Measurements from ENCODE around the gene TRMT1. TPM values are rescaled to one million over a fixed set of nuclear protein-coding genes. Genes with fewer than 3 reads are reported as not detected.
A peak's percentile ranks its signal among the peaks of the same experiment; 100 is the strongest.

TRMT1 gene
- total RNA-seq, 1 experiment from 2014 or later, result 106 TPM

- Mint-ChIP-seq H3K27ac (no peak overlapping the region), H3K9me3 (no peaks in the 10 kb centered on the region), H3K4me1 (peaks cover 28% of the 10 kb centered on the region), H3K4me3 (peak overlapping the region; percentile 57), H3K36me3 (no peaks in the 10 kb centered on the region), H3K27me3 (ENCODE audit: low read depth) (peaks cover 85% of the 10 kb centered on the region)
- POLR2A ChIA-PET, result no interaction called here
- TF ChIP-seq USF2 (CRISPR knock-in tag; IDR thresholded peaks at IDR 0.05), result no peak
- no peak for TF ChIP-seq JUN (CRISPR knock-in tag; IDR thresholded peaks at IDR 0.05)
- DNase-seq (ENCODE audit: low spot score), result no peak
- CTCF ChIA-PET, result interaction anchor here (1.4 to 3.9 kb wide), 2 partner anchors 121 to 133 kb away, joined by 6 to 36 read pairs; no protein-coding TSS in a partner anchor
- no peak for ATAC-seq
These were observed 18.1 kb downstream of the TRMT1 start for GRCh38 chr19:13098277-13099072.

- H3K27ac Mint-ChIP-seq, result no peak overlapping the region
- H3K36me3 Mint-ChIP-seq, result no peaks in the 10 kb centered on the region
- H3K4me3 Mint-ChIP-seq, result peak overlapping the region; percentile 55; the same call in 1 of the 2 replicates
- ATAC-seq (no peak), DNase-seq (ENCODE audit: low spot score) (no peak)
- TF ChIP-seq ZNF219 (CRISPR knock-in tag; IDR thresholded peaks at IDR 0.05; ENCODE audit: borderline replicate concordance) (no peak), ZNF263 (CRISPR knock-in tag; IDR thresholded peaks at IDR 0.05; ENCODE audit: low read depth) (no peak), GTF2I (CRISPR knock-in tag; conservative IDR thresholded peaks at IDR 0.05) (no peak), PRRX2 (CRISPR knock-in tag; IDR thresholded peaks at IDR 0.05) (no peak), NFYB (CRISPR knock-in tag; conservative IDR thresholded peaks at IDR 0.05; ENCODE audit: low read depth) (no peak), IRF2 (CRISPR knock-in tag; IDR thresholded peaks at IDR 0.05; ENCODE audit: borderline replicate concordance, low read depth) (no peak), TEAD1 (CRISPR knock-in tag; IDR thresholded peaks at IDR 0.05) (no peak), EMX1 (CRISPR knock-in tag; IDR thresholded peaks at IDR 0.05) (no peak), ZNF671 (CRISPR knock-in tag; IDR thresholded peaks at IDR 0.05) (no peak)
- TF ChIP-seq, protein P1, sequence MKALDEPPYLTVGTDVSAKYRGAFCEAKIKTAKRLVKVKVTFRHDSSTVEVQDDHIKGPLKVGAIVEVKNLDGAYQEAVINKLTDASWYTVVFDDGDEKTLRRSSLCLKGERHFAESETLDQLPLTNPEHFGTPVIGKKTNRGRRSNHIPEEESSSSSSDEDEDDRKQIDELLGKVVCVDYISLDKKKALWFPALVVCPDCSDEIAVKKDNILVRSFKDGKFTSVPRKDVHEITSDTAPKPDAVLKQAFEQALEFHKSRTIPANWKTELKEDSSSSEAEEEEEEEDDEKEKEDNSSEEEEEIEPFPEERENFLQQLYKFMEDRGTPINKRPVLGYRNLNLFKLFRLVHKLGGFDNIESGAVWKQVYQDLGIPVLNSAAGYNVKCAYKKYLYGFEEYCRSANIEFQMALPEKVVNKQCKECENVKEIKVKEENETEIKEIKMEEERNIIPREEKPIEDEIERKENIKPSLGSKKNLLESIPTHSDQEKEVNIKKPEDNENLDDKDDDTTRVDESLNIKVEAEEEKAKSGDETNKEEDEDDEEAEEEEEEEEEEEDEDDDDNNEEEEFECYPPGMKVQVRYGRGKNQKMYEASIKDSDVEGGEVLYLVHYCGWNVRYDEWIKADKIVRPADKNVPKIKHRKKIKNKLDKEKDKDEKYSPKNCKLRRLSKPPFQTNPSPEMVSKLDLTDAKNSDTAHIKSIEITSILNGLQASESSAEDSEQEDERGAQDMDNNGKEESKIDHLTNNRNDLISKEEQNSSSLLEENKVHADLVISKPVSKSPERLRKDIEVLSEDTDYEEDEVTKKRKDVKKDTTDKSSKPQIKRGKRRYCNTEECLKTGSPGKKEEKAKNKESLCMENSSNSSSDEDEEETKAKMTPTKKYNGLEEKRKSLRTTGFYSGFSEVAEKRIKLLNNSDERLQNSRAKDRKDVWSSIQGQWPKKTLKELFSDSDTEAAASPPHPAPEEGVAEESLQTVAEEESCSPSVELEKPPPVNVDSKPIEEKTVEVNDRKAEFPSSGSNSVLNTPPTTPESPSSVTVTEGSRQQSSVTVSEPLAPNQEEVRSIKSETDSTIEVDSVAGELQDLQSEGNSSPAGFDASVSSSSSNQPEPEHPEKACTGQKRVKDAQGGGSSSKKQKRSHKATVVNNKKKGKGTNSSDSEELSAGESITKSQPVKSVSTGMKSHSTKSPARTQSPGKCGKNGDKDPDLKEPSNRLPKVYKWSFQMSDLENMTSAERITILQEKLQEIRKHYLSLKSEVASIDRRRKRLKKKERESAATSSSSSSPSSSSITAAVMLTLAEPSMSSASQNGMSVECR (CRISPR knock-in tag; IDR thresholded peaks at IDR 0.05; ENCODE audit: borderline replicate concordance), result no peak
- H3K4me1 Mint-ChIP-seq, result peaks cover 28% of the 10 kb centered on the region
- no peaks in the 10 kb centered on the region for H3K9me3 Mint-ChIP-seq
- POLR2A ChIA-PET, result interaction anchor here (0.7 kb wide), 1 partner anchor 75 kb away, joined by 4 read pairs; no protein-coding TSS in a partner anchor
- H3K27me3 Mint-ChIP-seq (ENCODE audit: low read depth), result peaks cover 85% of the 10 kb centered on the region
- CTCF ChIA-PET, result interaction anchor here (4.5 to 9.2 kb wide), 4 partner anchors 42 to 132 kb away, joined by 66 to 276 read pairs (median 186); no protein-coding TSS in a partner anchor
These were observed 18.9 kb downstream of the TRMT1 start for GRCh38 chr19:13097463-13098258.

DNA sequence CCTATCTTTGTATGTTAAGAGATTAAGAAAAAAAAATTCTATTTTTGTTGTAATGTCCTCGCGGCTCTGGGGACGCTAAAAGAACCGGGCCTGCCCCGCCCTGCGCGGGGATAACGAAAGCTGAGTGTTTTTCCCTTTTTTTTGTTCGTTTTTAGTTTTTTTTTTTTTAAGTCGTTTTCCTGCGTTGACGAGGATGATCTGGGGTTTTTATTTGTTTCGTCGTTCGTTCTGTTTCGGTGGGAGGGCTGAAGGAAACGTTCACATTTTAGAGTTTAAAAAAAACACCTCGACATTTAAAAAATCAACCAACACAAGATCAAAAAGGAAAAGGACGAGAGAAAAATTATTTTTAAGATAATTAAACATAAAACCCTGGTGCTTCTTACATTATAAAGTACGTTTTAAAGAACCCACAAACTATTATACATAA is 19.5 kb downstream of the TRMT1 start:
- Mint-ChIP-seq H3K9me3 (no peaks in the 10 kb centered on the region), H3K4me3 (peak overlapping the region; percentile 55), H3K4me1 (peaks cover 31% of the 10 kb centered on the region), H3K27ac (no peak overlapping the region), H3K27me3 (ENCODE audit: low read depth) (peaks cover 80% of the 10 kb centered on the region), H3K36me3 (no peaks in the 10 kb centered on the region)
- ChIA-PET POLR2A (interaction anchor here (0.7 to 1.4 kb wide), 2 partner anchors 42 to 74 kb away, joined by 3 to 4 read pairs; no protein-coding TSS in a partner anchor), CTCF (interaction anchor here (1.0 to 9.2 kb wide), 11 partner anchors 8 to 249 kb away, joined by 3 to 276 read pairs (median 34); partner anchors contain the start of genes GCDH, IER2 and STX10)
- DNase-seq (ENCODE audit: low spot score) (no peak), ATAC-seq (no peak)
- no peak for TF ChIP-seq GRHL2 (CRISPR knock-in tag; IDR thresholded peaks at IDR 0.05; ENCODE audit: insufficient replicate concordance, severe bottlenecking)
- no peak for TF ChIP-seq E2F4 (CRISPR knock-in tag; IDR thresholded peaks at IDR 0.05; ENCODE audit: borderline replicate concordance, low read depth)
- TF ChIP-seq, protein P2, sequence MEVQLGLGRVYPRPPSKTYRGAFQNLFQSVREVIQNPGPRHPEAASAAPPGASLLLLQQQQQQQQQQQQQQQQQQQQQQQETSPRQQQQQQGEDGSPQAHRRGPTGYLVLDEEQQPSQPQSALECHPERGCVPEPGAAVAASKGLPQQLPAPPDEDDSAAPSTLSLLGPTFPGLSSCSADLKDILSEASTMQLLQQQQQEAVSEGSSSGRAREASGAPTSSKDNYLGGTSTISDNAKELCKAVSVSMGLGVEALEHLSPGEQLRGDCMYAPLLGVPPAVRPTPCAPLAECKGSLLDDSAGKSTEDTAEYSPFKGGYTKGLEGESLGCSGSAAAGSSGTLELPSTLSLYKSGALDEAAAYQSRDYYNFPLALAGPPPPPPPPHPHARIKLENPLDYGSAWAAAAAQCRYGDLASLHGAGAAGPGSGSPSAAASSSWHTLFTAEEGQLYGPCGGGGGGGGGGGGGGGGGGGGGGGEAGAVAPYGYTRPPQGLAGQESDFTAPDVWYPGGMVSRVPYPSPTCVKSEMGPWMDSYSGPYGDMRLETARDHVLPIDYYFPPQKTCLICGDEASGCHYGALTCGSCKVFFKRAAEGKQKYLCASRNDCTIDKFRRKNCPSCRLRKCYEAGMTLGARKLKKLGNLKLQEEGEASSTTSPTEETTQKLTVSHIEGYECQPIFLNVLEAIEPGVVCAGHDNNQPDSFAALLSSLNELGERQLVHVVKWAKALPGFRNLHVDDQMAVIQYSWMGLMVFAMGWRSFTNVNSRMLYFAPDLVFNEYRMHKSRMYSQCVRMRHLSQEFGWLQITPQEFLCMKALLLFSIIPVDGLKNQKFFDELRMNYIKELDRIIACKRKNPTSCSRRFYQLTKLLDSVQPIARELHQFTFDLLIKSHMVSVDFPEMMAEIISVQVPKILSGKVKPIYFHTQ (CRISPR knock-in tag; IDR thresholded peaks at IDR 0.05), result no peak
- no peak for TF ChIP-seq FOXP1 (CRISPR knock-in tag; IDR thresholded peaks at IDR 0.05; ENCODE audit: borderline replicate concordance)
- TF ChIP-seq, protein P3, sequence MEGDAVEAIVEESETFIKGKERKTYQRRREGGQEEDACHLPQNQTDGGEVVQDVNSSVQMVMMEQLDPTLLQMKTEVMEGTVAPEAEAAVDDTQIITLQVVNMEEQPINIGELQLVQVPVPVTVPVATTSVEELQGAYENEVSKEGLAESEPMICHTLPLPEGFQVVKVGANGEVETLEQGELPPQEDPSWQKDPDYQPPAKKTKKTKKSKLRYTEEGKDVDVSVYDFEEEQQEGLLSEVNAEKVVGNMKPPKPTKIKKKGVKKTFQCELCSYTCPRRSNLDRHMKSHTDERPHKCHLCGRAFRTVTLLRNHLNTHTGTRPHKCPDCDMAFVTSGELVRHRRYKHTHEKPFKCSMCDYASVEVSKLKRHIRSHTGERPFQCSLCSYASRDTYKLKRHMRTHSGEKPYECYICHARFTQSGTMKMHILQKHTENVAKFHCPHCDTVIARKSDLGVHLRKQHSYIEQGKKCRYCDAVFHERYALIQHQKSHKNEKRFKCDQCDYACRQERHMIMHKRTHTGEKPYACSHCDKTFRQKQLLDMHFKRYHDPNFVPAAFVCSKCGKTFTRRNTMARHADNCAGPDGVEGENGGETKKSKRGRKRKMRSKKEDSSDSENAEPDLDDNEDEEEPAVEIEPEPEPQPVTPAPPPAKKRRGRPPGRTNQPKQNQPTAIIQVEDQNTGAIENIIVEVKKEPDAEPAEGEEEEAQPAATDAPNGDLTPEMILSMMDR (IDR thresholded peaks at IDR 0.05), result no peak
- no peak for TF ChIP-seq PRRX2 (CRISPR knock-in tag; IDR thresholded peaks at IDR 0.05)
- TF ChIP-seq ZNF232 (CRISPR knock-in tag; IDR thresholded peaks at IDR 0.05), result no peak

Data from WTC11 (cell line).